Hindlimb muscle (tissue), 1 donor: ENCODE results near the gene DEFB110. TPM values are rescaled to one million over a fixed set of nuclear protein-coding genes. Genes with fewer than 3 reads are reported as not detected.

Experiments used
- DNase-seq: peaks from one replicate; pipeline ENCODE4 v3.0.0-alpha.2; 2013
- polyA plus RNA-seq: library from polyadenylated mRNA; unstranded; fragments of 120-200 nt; gene quantifications from one replicate; pipeline ENCODE4 v1.2.1, GENCODE V29; 2013; ENCODE audit not compliant: insufficient read length

Gene DEFB110
- not detected for polyA plus RNA-seq

- DNase-seq, result no peak
Measured at GRCh38 chr6:50021894-50022293, at the start of gene DEFB110. Gene DEFB110, minus strand, starts transcription at chr6:50021994. Its CDS starts 59 bp downstream, at chr6:50021935.

- DNase-seq, result no peak
Measured at GRCh38 chr6:50070101-50070500, 48.3 kb upstream of the DEFB110 start.

DNA sequence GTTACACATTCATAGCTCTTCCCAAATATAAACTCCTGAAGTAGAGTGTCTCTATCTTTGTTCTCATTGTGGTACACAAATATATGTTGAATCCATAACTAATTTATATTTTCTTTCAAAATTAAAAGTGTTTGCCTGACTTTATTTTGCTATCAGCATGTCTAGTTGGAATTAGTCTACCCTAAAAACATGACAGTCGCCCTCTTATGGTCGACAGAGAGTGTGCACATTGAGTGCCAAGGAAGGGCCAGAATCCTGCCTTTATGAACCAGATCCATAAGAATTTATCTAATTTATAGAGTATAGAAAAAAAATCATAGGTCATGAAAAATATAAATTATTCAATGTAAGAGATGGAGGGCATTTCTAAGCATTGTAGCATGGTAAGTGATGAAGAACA lies 40.3 kb upstream of the DEFB110 start:
- no peak for DNase-seq

DNA sequence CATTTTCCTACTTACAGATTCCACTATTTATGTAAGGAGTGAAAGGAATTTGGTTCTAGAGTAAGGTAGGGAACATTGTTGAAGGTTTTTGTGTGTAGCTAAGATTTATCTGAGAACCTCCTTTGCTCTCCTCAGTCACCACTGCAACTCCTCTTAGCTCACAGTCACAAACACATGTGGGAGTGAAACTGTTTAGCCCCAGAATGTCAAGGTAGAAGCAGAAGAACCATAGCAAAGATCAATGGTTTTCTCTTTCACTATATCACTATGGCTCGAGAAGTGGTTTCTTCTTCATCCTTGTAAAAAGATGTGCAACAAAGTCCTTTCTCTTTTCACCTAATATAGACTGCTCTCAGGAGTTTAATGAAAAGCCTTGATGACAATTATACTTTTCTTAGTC lies 34.4 kb upstream of the DEFB110 start:
- no peak for DNase-seq

- no peak for DNase-seq
Measured at GRCh38 chr6:50049829-50050228, 28.0 kb upstream of the DEFB110 start, which contains the start of gene DEFB112. Gene DEFB112, minus strand, starts transcription at chr6:50049929. Its CDS starts 60 bp downstream, at chr6:50049869.

GRCh38 chr6:50047026-50047425 lies 25.2 kb upstream of the DEFB110 start:
- no peak for DNase-seq

- DNase-seq, result no peak
Measured at GRCh38 chr6:50030777-50031562, 9.2 kb upstream of the DEFB110 start.

DNA sequence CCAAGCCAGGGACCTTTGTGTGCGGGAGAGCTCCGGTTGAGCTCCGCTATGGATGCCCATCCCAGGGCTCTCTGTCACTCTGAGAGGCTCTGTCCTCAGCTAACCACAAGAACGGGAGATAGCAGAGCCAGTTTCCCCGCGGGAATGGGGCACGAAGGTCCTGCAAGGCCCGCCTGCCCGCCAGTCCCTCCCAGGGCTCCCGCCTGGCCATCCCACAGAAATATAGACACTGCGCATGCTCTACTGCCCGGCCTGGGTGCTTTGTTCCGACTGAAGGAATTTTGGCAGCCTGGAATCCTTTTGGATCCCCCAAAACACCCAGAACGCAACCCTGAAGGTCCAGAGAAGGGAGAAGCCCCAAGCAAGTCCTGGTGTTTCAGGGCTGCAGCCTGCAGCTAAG lies 8.6 kb upstream of the DEFB110 start:
- no peak for DNase-seq

GRCh38 chr6:50025258-50025657 lies 3.5 kb upstream of the DEFB110 start:
- DNase-seq, result no peak

- DNase-seq, result no peak
Measured at GRCh38 chr6:50007819-50008218, 14.0 kb downstream of the DEFB110 start.

- no peak for DNase-seq
Measured at GRCh38 chr6:50003139-50003538, 18.7 kb downstream of the DEFB110 start.

DNA sequence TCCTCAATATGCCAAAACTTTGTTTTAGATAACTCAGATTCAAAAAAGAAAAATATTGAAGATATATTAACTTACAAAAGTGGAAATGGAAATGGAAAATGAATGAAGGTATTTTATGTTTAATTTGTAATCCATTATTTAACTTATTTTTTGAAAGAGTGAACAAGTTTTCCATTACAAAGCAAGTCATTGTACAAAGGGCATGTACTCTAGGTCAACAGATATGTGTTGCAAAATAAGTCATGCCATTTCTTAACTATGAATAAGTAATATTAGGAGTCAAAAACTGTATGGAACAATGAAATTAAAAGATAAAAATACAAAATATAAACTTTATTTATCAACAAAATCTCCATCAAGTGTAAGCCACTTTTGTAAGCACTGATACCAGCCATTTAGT lies 26.5 kb downstream of the DEFB110 start:
- DNase-seq, result no peak

- no peak for DNase-seq
Measured at GRCh38 chr6:49988900-49989299, 32.9 kb downstream of the DEFB110 start.

- no peak for DNase-seq
Measured at GRCh38 chr6:49987749-49988148, 34.0 kb downstream of the DEFB110 start.

DNA sequence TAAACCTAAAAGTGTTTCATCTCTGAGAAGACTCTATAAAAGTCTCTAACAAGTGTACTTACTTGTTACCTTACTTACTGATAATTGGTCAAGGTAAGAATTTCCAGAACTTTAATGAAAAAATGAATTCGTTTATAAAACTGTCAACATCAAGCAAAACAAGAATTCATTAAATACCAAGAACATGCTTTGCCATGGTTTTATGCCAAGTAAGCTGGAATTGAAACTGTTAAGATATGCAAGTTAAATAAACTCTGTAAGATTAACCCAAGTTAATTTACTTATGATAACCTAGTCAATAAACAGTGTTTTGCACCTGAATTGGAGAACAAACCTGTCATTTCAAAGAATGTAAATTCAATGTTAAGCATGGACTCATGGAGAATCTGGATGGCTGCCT lies 35.2 kb downstream of the DEFB110 start:
- no peak for DNase-seq

- no peak for DNase-seq
Measured at GRCh38 chr6:49982046-49982445, 39.7 kb downstream of the DEFB110 start.

GRCh38 chr6:49980898-49981297 lies 40.9 kb downstream of the DEFB110 start:
- DNase-seq, result no peak

DNA sequence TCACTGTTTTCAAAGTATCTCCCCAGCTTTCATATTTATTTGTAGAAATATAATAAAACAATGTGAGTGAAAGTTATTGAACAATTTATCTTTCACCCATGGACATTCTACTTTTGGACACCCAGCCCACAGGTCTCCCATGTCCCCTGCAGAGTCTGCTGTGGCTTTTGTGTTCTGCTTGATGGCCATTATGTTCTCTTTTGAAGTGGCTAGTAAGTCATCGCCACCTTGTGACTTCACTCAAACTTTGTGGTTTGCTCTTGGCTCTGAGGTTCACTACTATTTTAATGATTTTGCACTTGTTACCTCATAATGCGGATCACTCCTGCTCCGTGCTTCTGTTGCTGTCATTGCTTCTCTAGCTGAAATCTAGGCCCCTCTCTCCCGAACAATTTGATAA lies 42.2 kb downstream of the DEFB110 start:
- DNase-seq, result no peak

- DNase-seq, result no peak
Measured at GRCh38 chr6:49978332-49979226, 43.2 kb downstream of the DEFB110 start.

GRCh38 chr6:49969605-49970004 lies 52.2 kb downstream of the DEFB110 start, which contains the start of gene DEFB113:
Gene DEFB113, minus strand, starts transcription at chr6:49969625. Its CDS starts 0 bp downstream, at chr6:49969625.
- DNase-seq, result no peak
